SW480 (cell line): ENCODE results near the gene SDSL.

Source experiments
- DNase-seq: peaks from one replicate; pipeline ENCODE4 v3.0.0-alpha.2; 2016; ENCODE audit warnings: low spot score

Gene SDSL

DNA sequence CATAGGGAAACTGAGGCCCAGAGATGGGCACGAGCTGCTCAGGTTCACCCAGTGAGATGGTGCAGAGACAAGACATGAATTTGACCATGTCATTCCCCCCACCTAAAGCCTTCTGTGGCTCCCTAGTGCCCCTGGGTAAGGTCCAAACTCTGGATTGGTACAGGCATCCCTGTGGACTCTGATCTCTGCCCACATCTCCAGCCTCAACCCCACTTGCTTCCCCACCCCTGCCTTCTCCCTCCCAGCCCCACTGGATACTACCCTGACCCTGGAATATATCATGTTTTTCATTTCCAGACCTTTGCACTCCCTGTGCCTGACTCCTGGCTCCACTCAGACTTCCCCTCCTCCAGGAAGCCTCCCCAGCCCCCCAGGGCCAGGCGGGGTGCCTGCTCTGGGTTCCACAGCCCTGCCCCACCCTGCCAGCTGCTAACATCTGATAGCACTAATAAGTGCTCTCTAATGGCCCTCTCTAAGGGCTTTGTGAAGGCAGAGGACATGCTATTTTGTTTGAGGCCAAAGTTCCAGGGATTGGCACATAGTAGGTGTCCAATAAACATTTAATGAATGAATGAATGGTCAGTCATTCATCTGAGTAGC is 1.1 kb upstream of the SDSL start:
- DNase-seq: no peak

DNA sequence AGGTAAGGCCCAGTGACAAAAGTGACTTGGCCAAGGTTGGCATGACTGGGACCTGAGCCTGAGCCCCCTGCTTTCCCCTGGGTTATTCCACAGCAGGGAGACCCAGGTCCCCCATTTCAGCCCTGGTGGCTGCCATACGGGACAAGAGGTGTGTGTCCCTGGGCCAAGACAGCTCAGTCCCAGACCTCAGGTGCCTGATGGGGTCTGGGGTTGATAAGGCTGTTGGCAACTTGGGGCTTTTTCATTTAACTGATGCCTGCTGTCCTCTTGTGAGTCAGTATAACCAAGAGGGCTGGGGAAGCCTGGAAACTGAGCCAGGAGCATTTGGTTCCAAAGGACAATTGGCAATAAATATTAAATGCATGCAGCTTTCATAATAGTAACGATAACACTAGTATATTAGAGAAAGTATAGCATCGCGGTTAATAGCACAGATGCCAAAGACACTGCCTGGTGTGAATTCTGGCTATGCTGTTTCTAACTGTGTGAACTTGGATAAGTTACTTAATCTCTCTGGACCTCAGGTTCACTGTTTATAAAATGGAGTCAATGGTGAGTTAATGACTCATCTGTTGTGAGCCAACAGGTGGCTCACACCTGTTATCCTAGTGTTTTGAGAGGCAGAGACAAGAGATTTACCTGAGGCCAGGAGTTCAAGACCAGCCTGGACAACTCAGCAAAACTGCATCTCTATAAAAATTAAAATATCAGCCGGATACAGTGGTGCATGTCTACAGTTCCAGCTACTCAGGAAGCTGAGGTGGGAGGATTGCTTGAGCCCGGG is 898 bp downstream of the SDSL start:
- DNase-seq: no peak

GRCh38 chr12:113424456-113424855 is 2.3 kb downstream of the SDSL start:
- DNase-seq: no peak

DNA sequence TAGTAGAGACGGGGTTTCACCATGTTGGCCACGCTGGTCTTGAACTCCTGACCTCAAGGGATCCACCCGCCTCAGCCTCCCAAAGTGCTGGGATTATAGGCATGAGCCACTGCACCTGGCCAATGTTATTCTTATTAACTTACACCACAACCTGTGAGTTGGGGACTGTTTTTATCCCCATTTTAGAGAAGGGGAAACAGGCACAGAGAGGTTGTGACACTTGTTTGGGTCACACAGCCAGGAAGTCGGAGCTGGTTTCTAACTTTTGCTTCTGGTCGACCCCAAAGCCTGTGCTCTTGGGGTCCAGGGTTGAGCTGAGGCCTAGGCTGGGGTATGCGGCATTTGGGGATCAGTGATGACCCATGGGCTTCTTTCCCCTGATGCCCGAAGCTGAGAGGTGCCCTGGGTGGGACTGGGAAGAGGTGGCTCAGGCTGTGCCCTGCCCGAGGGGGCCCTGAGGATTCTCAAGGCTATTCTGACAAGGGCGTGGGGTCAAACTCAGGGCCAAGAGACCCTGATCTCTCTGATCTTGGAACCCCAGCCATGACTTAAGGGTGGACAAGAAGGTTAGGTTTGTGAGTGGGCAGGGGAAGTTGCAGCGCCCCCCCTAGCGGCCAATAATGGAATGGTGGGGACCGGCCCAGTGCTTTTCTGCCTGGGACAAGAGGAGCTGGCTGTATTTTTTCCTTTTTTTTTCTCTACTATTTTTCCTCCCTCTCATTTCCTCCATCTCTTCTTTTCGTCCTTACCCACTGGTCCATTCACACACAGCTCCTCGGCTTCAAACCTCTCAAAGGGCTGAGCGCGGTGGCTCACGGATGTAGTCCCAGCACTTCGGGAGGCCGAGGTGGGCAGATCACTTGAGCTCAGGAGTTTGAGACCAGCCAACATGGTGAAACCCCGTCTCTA is 3.0 kb downstream of the SDSL start:
- no peak for DNase-seq

- no peak for DNase-seq
Observed at GRCh38 chr12:113425960-113426453, 3.8 kb downstream of the SDSL start.

GRCh38 chr12:113427882-113428281 is 5.7 kb downstream of the SDSL start:
- no peak for DNase-seq

DNA sequence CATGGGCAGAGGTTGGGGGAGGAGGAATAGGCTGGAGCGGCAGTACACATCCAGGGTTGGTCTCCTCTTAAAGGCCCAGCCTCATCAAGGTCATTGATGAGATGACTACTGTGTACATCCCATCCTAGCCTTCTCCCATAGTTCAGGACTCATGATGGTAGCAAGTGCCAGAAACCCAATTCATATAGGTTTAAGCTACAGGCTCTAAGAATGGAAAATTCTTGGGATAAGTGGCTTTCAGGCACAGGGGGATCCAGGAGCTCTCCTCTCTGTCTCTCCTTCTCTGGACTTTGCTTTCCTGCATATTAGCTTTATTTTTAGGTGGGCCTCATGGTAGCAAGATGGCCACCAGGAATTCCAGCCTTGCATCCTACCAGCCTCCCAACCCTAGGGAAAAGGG is 6.3 kb downstream of the SDSL start:
- DNase-seq: no peak

DNA sequence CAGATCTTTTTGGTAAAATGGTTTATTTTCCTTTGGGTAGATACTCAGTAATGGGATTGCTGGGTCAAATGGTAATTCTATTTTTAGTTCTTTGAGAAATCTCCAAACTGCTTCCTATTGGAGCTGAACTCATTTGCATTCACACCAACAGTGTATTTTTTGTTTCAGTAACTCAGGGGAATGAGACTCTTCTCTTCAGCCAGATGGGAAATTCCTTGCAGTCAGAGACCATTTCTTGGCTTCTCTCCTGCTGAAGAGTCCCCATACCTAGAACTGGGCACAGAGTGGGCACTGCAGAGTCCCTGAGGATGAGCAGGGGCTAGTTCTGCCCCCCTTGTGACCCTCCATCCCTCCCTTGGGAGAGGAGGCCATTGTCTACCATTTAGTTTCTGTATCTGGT is 10.8 kb downstream of the SDSL start:
- no peak for DNase-seq

GRCh38 chr12:113435367-113435766 is 13.2 kb downstream of the SDSL start:
- no peak for DNase-seq

DNA sequence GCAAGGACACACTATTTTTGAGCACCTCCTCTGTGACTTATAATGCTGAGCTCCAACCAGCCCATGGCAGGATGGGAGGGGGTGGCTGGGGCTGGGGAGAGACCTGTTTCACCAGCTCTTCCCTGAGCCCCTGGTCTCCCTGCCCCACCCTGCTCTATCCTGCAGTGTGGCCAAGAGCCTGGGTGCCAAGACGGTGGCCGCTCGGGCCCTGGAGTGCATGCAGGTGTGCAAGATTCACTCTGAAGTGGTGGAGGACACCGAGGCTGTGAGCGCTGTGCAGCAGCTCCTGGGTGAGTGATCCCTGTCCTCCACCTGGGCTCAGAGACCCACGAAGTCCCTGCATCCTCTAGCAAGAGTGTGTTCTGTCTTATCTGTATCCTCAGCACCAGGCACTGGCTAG is 14.4 kb downstream of the SDSL start:
- DNase-seq: no peak

DNA sequence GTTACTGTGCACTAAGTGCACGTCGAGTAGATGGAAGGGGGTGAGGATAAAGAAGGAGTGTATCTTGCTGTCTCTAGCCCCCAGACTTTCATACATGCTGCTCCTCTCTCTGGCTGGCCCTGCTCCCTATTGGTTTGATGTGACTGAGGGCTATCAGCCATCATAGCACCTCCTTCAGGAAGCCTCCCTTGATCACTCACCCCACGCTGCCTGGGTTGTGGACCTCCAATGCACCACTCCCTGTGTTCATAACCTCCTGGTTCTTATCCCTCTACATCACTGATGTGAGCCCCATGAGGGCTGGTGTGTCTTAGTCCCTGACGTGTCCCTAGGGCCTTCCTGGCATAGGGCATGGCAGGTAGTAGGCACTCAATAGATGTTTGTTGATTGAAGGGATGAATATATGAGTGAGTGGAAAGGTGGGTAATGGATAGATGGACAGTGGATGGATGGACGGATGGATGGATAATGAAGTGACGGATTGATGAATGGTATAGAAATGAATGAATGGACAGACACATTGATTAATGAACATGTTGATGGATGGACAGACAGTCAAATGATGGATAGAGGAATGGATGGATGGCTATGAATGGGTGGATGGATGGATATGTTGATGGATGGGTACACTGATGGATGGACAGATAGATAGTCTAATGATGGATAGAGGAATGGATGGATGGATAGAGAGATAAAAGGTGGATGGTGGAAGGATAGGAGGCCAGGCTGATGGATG is 15.0 kb downstream of the SDSL start:
- DNase-seq: no peak

- DNase-seq: no peak
Observed at GRCh38 chr12:113437729-113438100, 15.5 kb downstream of the SDSL start.

DNA sequence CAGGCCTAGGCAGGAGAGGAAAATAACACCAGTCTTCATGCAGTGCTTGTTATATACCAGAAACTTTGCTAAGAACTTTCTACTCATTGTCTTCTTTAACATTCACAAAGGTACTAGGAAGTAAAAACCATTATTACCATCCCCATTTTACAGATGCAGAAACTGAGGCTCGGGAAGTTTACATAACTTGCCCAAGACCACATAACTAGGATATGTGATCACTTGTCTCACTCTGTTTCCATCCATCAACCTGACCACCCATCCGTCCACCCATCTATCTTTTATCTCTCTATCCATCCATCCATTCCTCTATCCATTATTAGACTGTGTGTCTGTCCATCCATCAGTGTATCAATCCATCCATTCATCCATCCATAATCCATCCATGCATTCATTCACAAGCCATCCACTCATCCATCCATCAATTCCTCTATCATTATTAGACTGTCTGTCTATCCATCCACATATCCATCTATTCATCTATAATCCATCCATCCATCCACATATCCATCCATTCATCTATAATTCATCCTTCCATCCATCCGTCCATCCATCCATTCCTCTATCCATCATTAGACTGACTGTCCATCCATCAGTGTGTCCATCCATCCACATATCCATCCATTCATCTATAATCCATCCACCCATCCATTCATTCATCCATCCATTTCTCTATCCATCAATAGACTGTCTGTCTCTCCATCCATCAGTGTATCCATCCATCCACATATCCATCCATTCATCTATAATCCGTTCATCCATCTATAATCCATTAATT is 16.5 kb downstream of the SDSL start:
- DNase-seq: no peak

DNA sequence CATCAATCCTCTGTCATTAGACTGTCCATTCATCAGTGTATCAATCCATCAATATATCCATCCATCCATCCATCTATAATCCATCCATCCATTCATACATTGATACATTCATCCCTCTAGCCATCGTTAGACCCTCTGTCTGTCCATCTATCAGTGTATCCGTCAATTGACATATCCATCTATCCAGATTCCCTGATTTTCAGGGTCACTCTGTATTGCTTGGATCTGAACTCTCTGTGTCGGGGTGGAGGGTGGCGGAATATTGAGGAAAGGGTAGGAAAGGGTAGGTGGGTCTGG is 17.1 kb downstream of the SDSL start:
- no peak for DNase-seq

DNA sequence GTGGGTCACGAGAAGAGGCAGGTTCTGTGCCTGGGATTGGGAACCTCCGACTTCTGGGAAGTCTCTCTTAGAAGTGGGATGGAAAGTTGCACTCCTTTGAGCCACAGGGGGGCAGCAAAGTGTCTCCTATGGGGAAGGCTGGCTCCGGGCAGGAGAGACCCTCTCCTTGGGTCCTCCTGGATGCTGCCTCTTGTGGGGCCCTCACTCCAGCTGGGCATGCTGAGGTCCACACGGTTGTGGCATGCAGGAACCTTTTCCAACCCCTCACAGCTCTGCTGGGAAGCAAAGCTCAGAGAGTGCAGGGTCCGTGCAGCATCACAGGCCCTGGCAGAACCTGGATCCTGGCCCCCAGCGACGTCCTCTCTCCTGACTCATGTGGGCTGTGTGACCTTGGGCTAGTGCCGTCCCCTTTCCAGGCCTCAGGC is 17.4 kb downstream of the SDSL start:
- DNase-seq: peak; percentile 43

DNA sequence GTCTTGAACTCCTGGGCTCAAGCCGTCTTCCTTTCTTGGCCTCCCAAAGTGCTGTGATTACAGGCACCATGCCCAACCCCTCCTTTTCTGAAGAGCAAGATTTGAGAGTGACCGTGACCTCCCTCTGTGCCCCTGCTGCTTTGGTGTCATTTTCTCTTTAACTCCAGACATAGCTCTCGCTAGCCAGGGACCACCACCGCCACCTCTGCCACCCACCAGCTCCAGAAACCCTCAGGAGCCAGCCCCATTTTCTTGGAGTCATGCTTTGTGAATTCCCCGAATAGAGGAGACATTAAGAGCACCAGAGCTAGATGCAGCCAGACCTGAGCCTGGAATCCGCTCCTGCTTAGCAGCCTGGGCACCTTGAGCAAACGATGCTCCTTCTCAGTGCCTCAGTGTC is 18.2 kb downstream of the SDSL start:
- DNase-seq: no peak

DNA sequence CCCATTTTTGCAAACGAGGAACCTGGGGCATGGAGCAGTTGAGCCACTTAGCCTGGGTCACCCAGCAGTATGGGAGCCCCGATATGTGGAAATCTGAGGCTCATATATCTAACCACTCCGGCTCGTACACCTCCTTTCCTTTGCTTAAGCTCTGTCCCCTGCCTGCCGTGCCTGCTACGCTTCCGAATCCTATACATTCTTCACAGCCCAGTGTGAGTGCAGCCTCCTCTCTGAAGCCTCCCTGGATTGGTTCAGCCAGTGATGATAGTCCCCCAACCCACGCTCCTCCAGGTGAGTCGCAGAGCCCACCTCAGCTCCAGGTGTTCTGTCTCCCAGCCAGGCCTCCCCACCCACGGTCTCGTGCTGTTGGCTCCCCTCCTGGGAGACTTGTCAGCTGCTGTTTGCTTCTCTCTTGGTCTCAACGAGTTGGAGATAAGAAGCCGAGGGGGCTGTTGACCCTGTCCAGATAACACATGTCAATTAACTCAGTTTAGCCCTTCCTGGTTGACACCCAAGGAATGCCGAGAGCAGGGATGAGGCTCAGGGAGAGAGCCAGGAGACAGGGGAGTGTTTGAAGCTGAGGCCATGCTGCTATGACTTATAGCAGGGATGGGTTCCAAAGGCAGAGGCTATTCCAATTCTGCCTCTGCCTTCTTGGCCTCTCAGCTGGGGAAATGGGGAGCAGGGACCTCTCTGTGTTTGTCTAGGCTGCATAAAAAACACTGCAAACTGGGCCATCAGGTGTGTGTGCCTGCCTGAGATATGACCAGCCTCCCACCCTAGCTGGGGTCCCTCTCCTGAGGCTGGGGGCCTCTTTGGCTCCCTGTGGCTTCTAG is 19.0 kb downstream of the SDSL start:
- no peak for DNase-seq

GRCh38 chr12:113443030-113443539 is 20.9 kb downstream of the SDSL start:
- no peak for DNase-seq

- DNase-seq: no peak
Observed at GRCh38 chr12:113445544-113446171, 23.5 kb downstream of the SDSL start.

GRCh38 chr12:113448873-113449272 is 26.7 kb downstream of the SDSL start:
- DNase-seq: no peak
